PC-3 (cell line): ENCODE results near the gene FRMPD2.

ENCODE experiments used
- CTCF ChIP-seq: fragments of 300-600 bp; sonication (generic); conservative IDR thresholded peaks from 2 replicates; pipeline ENCODE4 v1.5.1; 2017; ENCODE audit warnings: antibody characterized with exemption, low read depth, mild to moderate bottlenecking, low read length
- EZH2 ChIP-seq: fragments of 300-600 bp; sonication (generic); IDR thresholded peaks from one replicate; pipeline ENCODE4 v1.6.1; 2017; ENCODE audit warnings: antibody characterized with exemption, mild to moderate bottlenecking, low read length; ENCODE audit not compliant: unreplicated experiment

GRCh38 chr10:48271047-48271730 lies 3.3 kb downstream of the FRMPD2 start:
- TF ChIP-seq CTCF (no peak), EZH2 (no peak)
